OCI-LY3 (cell line): ENCODE results near the gene NRXN3.

Experiments
- H2AFZ ChIP-seq: fragments of 200-600, 300-600 bp; shearing (Covaris generic); 2 replicates; pipeline ENCODE4 v1.6.0; 2014; ENCODE audit warnings: antibody characterized with exemption, low read depth, low read length
- H3K27ac ChIP-seq: fragments of 200-600, 300-600 bp; sonication (generic); 2 replicates; pipeline ENCODE4 v1.5.1; 2014; ENCODE audit warnings: mild to moderate bottlenecking, low read length, moderate library complexity, mixed read lengths
- H3K27me3 ChIP-seq: fragments of 200-600, 300-600 bp; sonication (generic); 2 replicates; pipeline ENCODE4 v1.6.1; 2014; ENCODE audit warnings: low read depth, low read length, mixed read lengths
- H3K36me3 ChIP-seq: fragments of 200-600, 300-600 bp; sonication (generic); replicated peaks from 2 replicates; pipeline ENCODE3; 2014; ENCODE audit warnings: low read depth, low read length, mixed read lengths
- H3K4me1 ChIP-seq: fragments of 300-600, 200-600 bp; sonication (generic); 2 replicates; pipeline ENCODE4 v1.6.1; 2014; ENCODE audit warnings: low read length, mixed read lengths
- H3K4me2 ChIP-seq: fragments of 200-600, 300-600 bp; sonication (generic); 2 replicates; pipeline ENCODE4 v1.6.1; 2014; ENCODE audit warnings: low read length, mixed read lengths
- H3K4me3 ChIP-seq: fragments of 300-600, 200-600 bp; sonication (generic); 2 replicates; pipeline ENCODE4 v1.5.1; 2014; ENCODE audit warnings: antibody characterized with exemption, mild to moderate bottlenecking, low read length, moderate library complexity
- H3K79me2 ChIP-seq: fragments of 300-600, 200-600 bp; shearing (Covaris generic); 2 replicates; pipeline ENCODE4 v1.6.1; 2014; ENCODE audit warnings: mild to moderate bottlenecking, low read length, mixed read lengths
- H3K9ac ChIP-seq: fragments of 300-600, 200-600 bp; shearing (Covaris generic); 2 replicates; pipeline ENCODE4 v1.6.0; 2014; ENCODE audit warnings: mild to moderate bottlenecking, low read length, moderate library complexity
- H3K9me3 ChIP-seq: fragments of 200-600, 300-600 bp; shearing (Covaris generic); 2 replicates; pipeline ENCODE4 v1.6.1; 2014; ENCODE audit warnings: low read length, mixed read lengths; ENCODE audit not compliant: insufficient read depth
- H4K20me1 ChIP-seq: fragments of 200-600, 300-600 bp; sonication (generic); 2 replicates; pipeline ENCODE4 v1.6.1; 2016; ENCODE audit warnings: low read length, mixed read lengths; ENCODE audit not compliant: insufficient read depth
- CTCF ChIP-seq: fragments of 200-600, 300-600 bp; sonication (generic); IDR thresholded peaks from 2 replicates; pipeline ENCODE4 v1.5.1; 2014; ENCODE audit warnings: antibody characterized with exemption, low read length, low read depth
- EZH2phosphoT487 ChIP-seq: fragments of 200-600 bp; shearing (Covaris generic); IDR thresholded peaks from 2 replicates; pipeline ENCODE4 v1.6.1; 2018; ENCODE audit warnings: antibody characterized with exemption, mixed run types, low read depth

Gene NRXN3

GRCh38 chr14:79177106-79177505 lies 1006.9 kb downstream of the NRXN3 start:
- no peak overlapping the region for H3K27ac ChIP-seq
- H3K9me3 ChIP-seq, result no peaks in the 10 kb centered on the region
- no peak overlapping the region for H3K4me3 ChIP-seq
- H3K4me2 ChIP-seq, result no peak overlapping the region
- no peaks in the 10 kb centered on the region for H3K36me3 ChIP-seq
- no peaks in the 10 kb centered on the region for H3K27me3 ChIP-seq
- H3K9ac ChIP-seq, result no peak overlapping the region
- no peaks in the 10 kb centered on the region for H3K4me1 ChIP-seq
- no peak for TF ChIP-seq EZH2phosphoT487
- no peak for TF ChIP-seq CTCF
- no peaks in the 10 kb centered on the region for H4K20me1 ChIP-seq
- no peaks in the 10 kb centered on the region for H3K79me2 ChIP-seq
- no peak overlapping the region for H2AFZ ChIP-seq

- Histone ChIP-seq H3K36me3 (no peaks in the 10 kb centered on the region), H3K9ac (no peak overlapping the region), H4K20me1 (no peaks in the 10 kb centered on the region), H3K4me1 (no peaks in the 10 kb centered on the region), H3K4me3 (no peak overlapping the region), H2AFZ (no peak overlapping the region), H3K9me3 (no peaks in the 10 kb centered on the region), H3K4me2 (no peak overlapping the region), H3K79me2 (no peaks in the 10 kb centered on the region), H3K27me3 (no peaks in the 10 kb centered on the region), H3K27ac (no peak overlapping the region)
- TF ChIP-seq EZH2phosphoT487, result no peak
- no peak for TF ChIP-seq CTCF
Observed at GRCh38 chr14:79178719-79179118, 1008.5 kb downstream of the NRXN3 start.

GRCh38 chr14:79179985-79180384 lies 1009.8 kb downstream of the NRXN3 start:
- H4K20me1 ChIP-seq, result no peaks in the 10 kb centered on the region
- no peaks in the 10 kb centered on the region for H3K27me3 ChIP-seq
- no peak overlapping the region for H3K27ac ChIP-seq
- TF ChIP-seq EZH2phosphoT487 (no peak), CTCF (no peak)
- no peak overlapping the region for H3K4me3 ChIP-seq
- H3K9ac ChIP-seq, result no peak overlapping the region
- H3K4me1 ChIP-seq, result no peaks in the 10 kb centered on the region
- no peak overlapping the region for H3K4me2 ChIP-seq
- no peak overlapping the region for H2AFZ ChIP-seq
- no peaks in the 10 kb centered on the region for H3K9me3 ChIP-seq
- H3K36me3 ChIP-seq, result no peaks in the 10 kb centered on the region
- H3K79me2 ChIP-seq, result no peaks in the 10 kb centered on the region

GRCh38 chr14:79180656-79181055 lies 1010.5 kb downstream of the NRXN3 start:
- Histone ChIP-seq H2AFZ (no peak overlapping the region), H3K4me1 (no peaks in the 10 kb centered on the region), H3K36me3 (no peaks in the 10 kb centered on the region), H3K27ac (no peak overlapping the region), H4K20me1 (no peaks in the 10 kb centered on the region), H3K27me3 (no peaks in the 10 kb centered on the region), H3K4me2 (no peak overlapping the region), H3K9ac (no peak overlapping the region), H3K9me3 (no peaks in the 10 kb centered on the region), H3K4me3 (no peak overlapping the region), H3K79me2 (no peaks in the 10 kb centered on the region)
- no peak for TF ChIP-seq CTCF
- no peak for TF ChIP-seq EZH2phosphoT487
